HepG2 (cell line): ENCODE data around the gene FOSB. TPM values are rescaled to one million over a fixed set of nuclear protein-coding genes. Genes with fewer than 3 reads are reported as not detected.

Experiments used
- AHR ChIP-seq: IDR thresholded peaks from 2 replicates; pipeline ENCODE4 v1.6.1; 2018; ENCODE audit warnings: missing genetic modification reagents, missing compliant biosample characterization
- CBX5 ChIP-seq: sonication (generic); formaldehyde crosslinking; IDR thresholded peaks from 2 replicates; pipeline ENCODE4 v1.4.0; 2020; ENCODE audit warnings: missing genetic modification reagents, borderline replicate concordance
- CREM ChIP-seq, 2 experiments: sonication (generic) in 1 of 2; formaldehyde crosslinking in 1 of 2; IDR thresholded peaks; 2 replicates each; pipeline versions ENCODE4 v1.4.0 to v1.6.1; 2016 to 2020; ENCODE audit warnings: antibody characterized with exemption in 1 of 2, mild to moderate bottlenecking in 1 of 2, missing genetic modification reagents in 1 of 2
- DBP ChIP-seq: sonication (generic); formaldehyde crosslinking; IDR thresholded peaks from 2 replicates; pipeline ENCODE4 v1.4.0; 2020; ENCODE audit warnings: missing genetic modification reagents; ENCODE audit errors: not compliant biosample characterization
- EHMT2 ChIP-seq: fragments of 200-600 bp; sonication (generic); IDR thresholded peaks from 2 replicates; pipeline ENCODE4 v1.7.0; 2017; ENCODE audit warnings: antibody characterized with exemption, low read depth, low read length, borderline replicate concordance
- ELF4 ChIP-seq: sonication (generic); formaldehyde crosslinking; IDR thresholded peaks from 2 replicates; pipeline ENCODE4 v1.5.0; 2020; ENCODE audit warnings: missing genetic modification reagents, mild to moderate bottlenecking, moderate library complexity, borderline replicate concordance
- HNRNPH1 ChIP-seq: fragments of 200-400 bp; formaldehyde crosslinking; optimal IDR thresholded peaks from 2 replicates; pipeline ENCODE3; 2017; ENCODE audit warnings: mild to moderate bottlenecking, low read depth, low read length
- JUND ChIP-seq: sonication (generic); formaldehyde crosslinking; IDR thresholded peaks from 2 replicates; pipeline ENCODE4 v1.8.0; 2022; ENCODE audit warnings: mild to moderate bottlenecking, missing genetic modification reagents
- NFIC ChIP-seq: IDR thresholded peaks from 2 replicates; pipeline ENCODE4 v1.6.1; 2012; ENCODE audit warnings: mild to moderate bottlenecking, low read length, inconsistent platforms
- REXO4 ChIP-seq: sonication (generic); formaldehyde crosslinking; IDR thresholded peaks from 2 replicates; pipeline ENCODE4 v1.8.0; 2022; ENCODE audit warnings: missing genetic modification reagents, mild to moderate bottlenecking, borderline replicate concordance
- SPEN ChIP-seq: sonication (generic); formaldehyde crosslinking; IDR thresholded peaks from 2 replicates; pipeline ENCODE4 v1.5.1; 2020; ENCODE audit warnings: low read depth, mild to moderate bottlenecking, missing genetic modification reagents
- TAF1 ChIP-seq: sonication (generic); formaldehyde crosslinking; IDR thresholded peaks from 2 replicates; pipeline ENCODE4 v1.4.0; 2020; ENCODE audit warnings: missing genetic modification reagents
- TSC22D2 ChIP-seq: sonication (generic); formaldehyde crosslinking; IDR thresholded peaks from 2 replicates; pipeline ENCODE4 v1.5.1; 2020; ENCODE audit warnings: missing genetic modification reagents, mild to moderate bottlenecking, borderline replicate concordance
- ZFAT ChIP-seq: sonication (generic); formaldehyde crosslinking; conservative IDR thresholded peaks from 2 replicates; pipeline ENCODE4 v1.8.1; 2023; ENCODE audit warnings: missing genetic modification reagents, inconsistent platforms
- ZFYVE20 ChIP-seq: sonication (generic); formaldehyde crosslinking; IDR thresholded peaks from 2 replicates; pipeline ENCODE4 v1.8.0; 2023; ENCODE audit warnings: low read depth, mild to moderate bottlenecking, moderate library complexity, missing genetic modification reagents, borderline replicate concordance
- ZKSCAN1 ChIP-seq: fragments of 150-350 bp; IDR thresholded peaks from 2 replicates; pipeline ENCODE4 v1.6.1; 2014; ENCODE audit warnings: low read length
- ZNF296 ChIP-seq: sonication (generic); formaldehyde crosslinking; conservative IDR thresholded peaks from 2 replicates; pipeline ENCODE4 v1.5.0; 2020; ENCODE audit warnings: mild to moderate bottlenecking, missing genetic modification reagents
- ZNF512B ChIP-seq: sonication (generic); formaldehyde crosslinking; IDR thresholded peaks from 2 replicates; pipeline ENCODE4 v1.5.1; 2020; ENCODE audit warnings: missing genetic modification reagents, mild to moderate bottlenecking, borderline replicate concordance
- ZNF615 ChIP-seq: sonication (generic); formaldehyde crosslinking; IDR thresholded peaks from 2 replicates; pipeline ENCODE4 v1.5.0; 2020; ENCODE audit warnings: mild to moderate bottlenecking, missing genetic modification reagents, borderline replicate concordance
- ZNF616 ChIP-seq: sonication (generic); formaldehyde crosslinking; IDR thresholded peaks from 2 replicates; pipeline ENCODE4 v1.5.0; 2020; ENCODE audit warnings: low read depth, mild to moderate bottlenecking, missing genetic modification reagents
- ZNF773 ChIP-seq: sonication (generic); formaldehyde crosslinking; IDR thresholded peaks from 2 replicates; pipeline ENCODE4 v1.4.0; 2020; ENCODE audit warnings: missing genetic modification reagents, borderline replicate concordance
- ZSCAN21 ChIP-seq: sonication (generic); formaldehyde crosslinking; IDR thresholded peaks from 2 replicates; pipeline ENCODE4 v1.8.0; 2022; ENCODE audit warnings: mild to moderate bottlenecking, missing genetic modification reagents, moderate library complexity, borderline replicate concordance
- ZSCAN5A ChIP-seq: sonication (generic); formaldehyde crosslinking; IDR thresholded peaks from 2 replicates; pipeline ENCODE4 v1.8.0; 2022; ENCODE audit warnings: mild to moderate bottlenecking, missing genetic modification reagents, borderline replicate concordance
- ZSCAN9 ChIP-seq: IDR thresholded peaks from 2 replicates; pipeline ENCODE4 v1.6.1; 2016; ENCODE audit warnings: borderline replicate concordance
- polyA plus RNA-seq, 8 experiments: library from polyadenylated mRNA; depleted of rRNA in 3 of 8; stranded (reverse) in 7 of 8; unstranded in 1 of 8; fragments of >200 nt; fragmentation: Illumina TruSeq in 4 of 8; extraction: Trizol in 4 of 8; gene quantifications; 2 replicates each; pipeline versions ENCODE4 v1.2.1 to v1.2.3, GENCODE V29; 2011 to 2016; ENCODE audit warnings: low read depth in 4 of 8, missing spikeins in 1 of 8, mixed read lengths in 1 of 8; ENCODE audit not compliant: insufficient read depth in 1 of 8
- total RNA-seq, 5 experiments: library from RNA; depleted of rRNA; stranded (reverse); fragments of >200 nt; fragmentation: Illumina TruSeq; extraction: Trizol; gene quantifications; 2 replicates each; pipeline ENCODE4 v1.2.3, GENCODE V29; 2016; ENCODE audit warnings: low read depth in 1 of 5

FOSB gene
- total and polyA plus RNA-seq, 2 of the 13 experiments (the other 11 are each of a cell fraction or from before 2014, with no cell fraction given), result 2.8 to 6.0 TPM

DNA sequence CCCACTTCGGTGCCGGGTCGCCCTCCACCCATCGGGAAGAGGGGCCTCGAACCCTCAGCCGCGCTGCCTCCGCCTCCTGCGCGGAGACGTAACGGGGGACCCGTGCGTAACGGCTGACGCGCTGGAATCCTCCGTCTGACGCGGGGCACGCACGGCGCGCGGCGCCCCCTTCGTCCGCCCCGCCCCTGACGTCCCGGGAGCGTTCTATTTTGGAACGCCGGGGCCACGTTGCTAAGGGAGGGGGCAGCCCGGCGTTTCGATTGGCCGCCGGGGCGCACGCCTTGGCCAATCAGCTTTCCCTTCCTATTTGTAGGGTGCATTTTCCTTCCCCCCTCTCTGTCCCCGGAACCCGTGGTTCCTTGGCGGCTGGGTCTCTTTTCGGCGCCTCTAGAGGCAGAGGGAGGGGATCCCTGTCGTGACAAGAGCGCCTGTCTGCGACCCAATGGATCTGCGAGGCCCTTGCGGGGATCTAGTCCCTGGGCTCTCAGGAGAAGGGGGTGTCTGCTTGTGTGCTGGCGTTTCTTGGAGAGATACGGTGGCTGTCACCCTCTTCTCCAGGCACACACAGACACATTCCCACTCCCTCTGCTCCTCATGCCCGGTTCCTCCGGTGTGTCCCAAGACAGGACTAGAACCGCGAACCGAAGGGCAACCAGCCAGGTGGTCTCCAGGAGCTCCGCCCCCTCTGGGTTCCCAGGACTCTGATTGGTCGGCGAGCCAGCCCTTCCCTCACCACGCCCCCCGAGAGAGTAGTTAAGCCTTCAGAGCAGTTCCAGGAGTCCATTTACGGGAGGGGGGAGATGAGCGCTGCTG lies 1.5 kb downstream of the FOSB start (continued):
- TF ChIP-seq JUND (CRISPR knock-in tag), result no peak
- peak; percentile 71; the same call in 1 of the 2 replicates for TF ChIP-seq CREM (IDR thresholded peaks at IDR 0.05)
- TF ChIP-seq CREM (CRISPR knock-in tag; IDR thresholded peaks at IDR 0.05), result no peak
- no peak for TF ChIP-seq NFIC
- no peak for TF ChIP-seq ZFAT
- no peak for TF ChIP-seq TSC22D2 (CRISPR knock-in tag)
- no peak for TF ChIP-seq DBP (CRISPR knock-in tag)
- TF ChIP-seq ZNF773 (CRISPR knock-in tag), result no peak
- no peak; the same call in 1 of the 2 replicates for TF ChIP-seq ZSCAN21 (CRISPR knock-in tag)
- no peak for TF ChIP-seq ZNF616 (CRISPR knock-in tag)
- TF ChIP-seq ZNF512B (CRISPR knock-in tag), result no peak
- TF ChIP-seq ZNF296 (CRISPR knock-in tag), result no peak
- peak; percentile 83 for TF ChIP-seq HNRNPH1
- no peak for TF ChIP-seq ZNF615 (CRISPR knock-in tag)
- TF ChIP-seq AHR, result no peak
- 0 out of 2 replicates have a peak, but pooled peaks have one; percentile 41 for TF ChIP-seq ELF4 (CRISPR knock-in tag)
- peak; percentile 53; the same call in 1 of the 2 replicates for TF ChIP-seq TAF1 (CRISPR knock-in tag)
- TF ChIP-seq EHMT2, result no peak
- TF ChIP-seq SPEN (CRISPR knock-in tag), result peak; percentile 82
- TF ChIP-seq ZSCAN9 (CRISPR knock-in tag), result no peak
- no peak for TF ChIP-seq ZSCAN5A (CRISPR knock-in tag)
- no peak for TF ChIP-seq REXO4
- TF ChIP-seq CBX5 (CRISPR knock-in tag), result peak; percentile 13; the same call in 1 of the 2 replicates
- no peak for TF ChIP-seq ZKSCAN1
- TF ChIP-seq ZFYVE20 (CRISPR knock-in tag), result no peak
